ENCODE measurements around the gene CRIP2.

The CRIP2 gene

DNA sequence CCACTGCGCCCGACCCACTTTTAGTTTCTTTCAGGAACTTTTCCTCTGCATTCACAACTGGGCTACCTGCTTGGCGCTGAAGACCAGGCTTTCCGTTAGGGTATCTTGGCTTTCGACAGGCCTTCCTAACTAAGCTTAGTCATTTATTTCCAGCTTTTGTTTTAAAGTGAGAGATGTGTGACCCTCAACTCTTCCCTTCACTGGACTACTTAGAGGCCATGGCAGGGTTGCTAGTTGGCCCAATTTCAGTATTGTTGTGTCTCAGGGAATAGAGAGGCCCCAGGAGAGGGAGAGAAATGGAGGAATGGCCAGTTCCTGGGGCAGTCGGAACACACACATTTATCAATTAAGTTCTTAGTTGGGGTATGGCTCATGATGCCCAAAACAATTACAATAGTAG lies 44.6 kb upstream of the CRIP2 start:
- DNase-seq (no peak), ATAC-seq (ENCODE audit: insufficient read depth, low read depth) (no peak)
- Histone ChIP-seq H3K9ac (ENCODE audit: low read depth, low read length) (no peak overlapping the region), H3K4me3 (ENCODE audit: low read depth in 1 of 2, low read length in 2 of 2) (no peak overlapping the region), H3K4me2 (ENCODE audit: insufficient read depth, low read length) (no peak overlapping the region), H2AFZ (ENCODE audit: low read depth, low read length) (no peak overlapping the region), H3K27me3 (ENCODE audit: insufficient read depth, low read length, poor library complexity) (no peaks in the 10 kb centered on the region), H3K79me2 (ENCODE audit: insufficient read depth, low read length) (peaks cover 94% of the 10 kb centered on the region), H3K9me3 (ENCODE audit: insufficient read depth, low read length, severe bottlenecking) (no peaks in the 10 kb centered on the region), H4K20me1 (ENCODE audit: insufficient read depth, low read length) (peaks cover 84% of the 10 kb centered on the region), H3K36me3 (ENCODE audit: insufficient read depth, low read length) (peaks cover 72% of the 10 kb centered on the region), H3K4me1 (ENCODE audit: insufficient read depth, low read length) (no peaks in the 10 kb centered on the region), H3K27ac (ENCODE audit: low read length) (no peak overlapping the region)
- no peak for TF ChIP-seq CTCF (IDR thresholded peaks at IDR 0.05; ENCODE audit: borderline replicate concordance, extremely low read depth, low read length, poor library complexity, severe bottlenecking)
- TF ChIP-seq EZH2 (IDR thresholded peaks at IDR 0.05; ENCODE audit: borderline replicate concordance, low read depth, low read length, severe bottlenecking) = no peak

- peaks cover 84% of the 10 kb centered on the region for H4K20me1 ChIP-seq (ENCODE audit: insufficient read depth, low read length)
- DNase-seq (no peak), ATAC-seq (ENCODE audit: insufficient read depth, low read depth) (no peak)
- H3K4me3 ChIP-seq (ENCODE audit: low read depth in 1 of 2, low read length in 2 of 2) = no peak overlapping the region
- H3K27ac ChIP-seq (ENCODE audit: low read length) = no peak overlapping the region
- peaks cover 94% of the 10 kb centered on the region for H3K79me2 ChIP-seq (ENCODE audit: insufficient read depth, low read length)
- no peaks in the 10 kb centered on the region for H3K9me3 ChIP-seq (ENCODE audit: insufficient read depth, low read length, severe bottlenecking)
- no peaks in the 10 kb centered on the region for H3K27me3 ChIP-seq (ENCODE audit: insufficient read depth, low read length, poor library complexity)
- H3K4me2 ChIP-seq (ENCODE audit: insufficient read depth, low read length) = no peak overlapping the region
- no peak overlapping the region for H3K9ac ChIP-seq (ENCODE audit: low read depth, low read length)
- no peaks in the 10 kb centered on the region for H3K4me1 ChIP-seq (ENCODE audit: insufficient read depth, low read length)
- no peak overlapping the region for H2AFZ ChIP-seq (ENCODE audit: low read depth, low read length)
- TF ChIP-seq CTCF (IDR thresholded peaks at IDR 0.05; ENCODE audit: borderline replicate concordance, extremely low read depth, low read length, poor library complexity, severe bottlenecking) = no peak
- no peak for TF ChIP-seq EZH2 (IDR thresholded peaks at IDR 0.05; ENCODE audit: borderline replicate concordance, low read depth, low read length, severe bottlenecking)
- H3K36me3 ChIP-seq (ENCODE audit: insufficient read depth, low read length) = peaks cover 67% of the 10 kb centered on the region
These were observed 44.1 kb upstream of the CRIP2 start for GRCh38 chr14:105430565-105430964.

- peaks cover 83% of the 10 kb centered on the region for H4K20me1 ChIP-seq (ENCODE audit: insufficient read depth, low read length)
These were observed 43.4 kb upstream of the CRIP2 start for GRCh38 chr14:105431256-105431655.

More at GRCh38 chr14:105431256-105431655, 43.4 kb upstream of the CRIP2 start:
- Histone ChIP-seq H3K27me3 (ENCODE audit: insufficient read depth, low read length, poor library complexity) (no peaks in the 10 kb centered on the region), H3K4me1 (ENCODE audit: insufficient read depth, low read length) (no peaks in the 10 kb centered on the region), H2AFZ (ENCODE audit: low read depth, low read length) (no peak overlapping the region), H3K27ac (ENCODE audit: low read length) (no peak overlapping the region), H3K79me2 (ENCODE audit: insufficient read depth, low read length) (peaks cover 94% of the 10 kb centered on the region), H3K4me3 (ENCODE audit: low read depth in 1 of 2, low read length in 2 of 2) (no peak overlapping the region), H3K9me3 (ENCODE audit: insufficient read depth, low read length, severe bottlenecking) (no peaks in the 10 kb centered on the region), H3K9ac (ENCODE audit: low read depth, low read length) (no peak overlapping the region), H3K4me2 (ENCODE audit: insufficient read depth, low read length) (no peak overlapping the region), H3K36me3 (ENCODE audit: insufficient read depth, low read length) (peaks cover 62% of the 10 kb centered on the region)
- DNase-seq (no peak), ATAC-seq (ENCODE audit: insufficient read depth, low read depth) (no peak)
- TF ChIP-seq EZH2 (IDR thresholded peaks at IDR 0.05; ENCODE audit: borderline replicate concordance, low read depth, low read length, severe bottlenecking) (no peak), CTCF (IDR thresholded peaks at IDR 0.05; ENCODE audit: borderline replicate concordance, extremely low read depth, low read length, poor library complexity, severe bottlenecking) (no peak)
